Left lung (tissue), 10 donors: ENCODE data around the gene FKBP8. TPM values are rescaled to one million over a fixed set of nuclear protein-coding genes. Genes with fewer than 3 reads are reported as not detected.

Experiments used
- ATAC-seq: fragments of 200-7000 bp; cut with Tn5 transposase; one replicate; pipeline ENCODE4 v1.9.1; 2020; ENCODE audit warnings: moderate library complexity
- DNase-seq, 4 donors: peaks; one replicate each; pipeline ENCODE4 v3.0.0-alpha.2; 2013 to 2020
- H3K27ac ChIP-seq, 2 donors: fragments of 200-600 bp; sonication (generic) in 1 of 2; one replicate each; pipeline versions ENCODE4 v1.5.0 to v1.8.0; 2020 to 2021
- H3K27me3 ChIP-seq, 2 donors: fragments of 200-600 bp; sonication (generic) in 1 of 2; one replicate each; pipeline versions ENCODE4 v1.5.0 to v1.8.0; 2020 to 2021
- H3K36me3 ChIP-seq, 2 donors: fragments of 200-600 bp; sonication (generic) in 1 of 2; one replicate each; pipeline versions ENCODE4 v1.5.0 to v1.8.0; 2020 to 2021
- H3K4me1 ChIP-seq, 2 donors: fragments of 200-600 bp; one replicate each; pipeline ENCODE4 v1.8.0; 2021
- H3K4me3 ChIP-seq, 2 donors: fragments of 200-600 bp; sonication (generic) in 1 of 2; one replicate each; pipeline versions ENCODE4 v1.5.0 to v1.8.0; 2020 to 2021; ENCODE audit warnings: mild to moderate bottlenecking in 1 of 2
- H3K9me3 ChIP-seq, 2 donors: fragments of 200-600 bp; sonication (generic) in 1 of 2; one replicate each; pipeline versions ENCODE4 v1.5.0 to v1.8.0; 2020 to 2021
- intact Hi-C, 2 donors: fragments of 100-400 bp; cut with DNase I; formaldehyde crosslinking; loops; one replicate each; pipeline versions ENCODE4 v1.11.2 to v1.14.2; 2022
- polyA plus RNA-seq, 6 donors: library from polyadenylated mRNA; unstranded; fragments of 120-200 nt; gene quantifications; one replicate each; pipeline ENCODE4 v1.2.1, GENCODE V29; 2013; ENCODE audit not compliant: insufficient read length in 6 of 6
- total RNA-seq, 2 donors: library from RNA; stranded (reverse); fragmentation: NEBNext Ultra II Directional; extraction: Animal tissue kit (Norgen Biotek cat#: 25700); gene quantifications; one replicate each; pipeline ENCODE4 v1.2.1, GENCODE V29; 2021
- TF ChIP-seq, protein P1 (sequence below), 2 donors: fragments of 200-600 bp; sonication (generic) in 1 of 2; IDR thresholded peaks; one replicate each; pipeline versions ENCODE4 v1.5.0 to v1.8.0; 2021; ENCODE audit warnings: antibody characterized with exemption in 2 of 2
- donor health status: DM: no; HTN: yes; CAD: no.
- donor health status: DM: no; HTN: no; CAD: no.

The FKBP8 gene
- total and polyA plus RNA-seq, 8 donors = 176 to 232 (median 214) TPM

- Histone ChIP-seq H3K36me3 (no peaks in the 10 kb centered on the region), H3K9me3 (no peaks in the 10 kb centered on the region), H3K4me1 (peaks cover 17 to 35% of the 10 kb centered on the region in 2 donors), H3K4me3 (peak overlapping the region; percentile 81 to 99), H3K27me3 (no peaks in the 10 kb centered on the region), H3K27ac (peak overlapping the region; percentile 92 to 95)
- intact Hi-C loops = no loop called here
- ATAC-seq = peak; percentile 92
- TF ChIP-seq, protein P1, sequence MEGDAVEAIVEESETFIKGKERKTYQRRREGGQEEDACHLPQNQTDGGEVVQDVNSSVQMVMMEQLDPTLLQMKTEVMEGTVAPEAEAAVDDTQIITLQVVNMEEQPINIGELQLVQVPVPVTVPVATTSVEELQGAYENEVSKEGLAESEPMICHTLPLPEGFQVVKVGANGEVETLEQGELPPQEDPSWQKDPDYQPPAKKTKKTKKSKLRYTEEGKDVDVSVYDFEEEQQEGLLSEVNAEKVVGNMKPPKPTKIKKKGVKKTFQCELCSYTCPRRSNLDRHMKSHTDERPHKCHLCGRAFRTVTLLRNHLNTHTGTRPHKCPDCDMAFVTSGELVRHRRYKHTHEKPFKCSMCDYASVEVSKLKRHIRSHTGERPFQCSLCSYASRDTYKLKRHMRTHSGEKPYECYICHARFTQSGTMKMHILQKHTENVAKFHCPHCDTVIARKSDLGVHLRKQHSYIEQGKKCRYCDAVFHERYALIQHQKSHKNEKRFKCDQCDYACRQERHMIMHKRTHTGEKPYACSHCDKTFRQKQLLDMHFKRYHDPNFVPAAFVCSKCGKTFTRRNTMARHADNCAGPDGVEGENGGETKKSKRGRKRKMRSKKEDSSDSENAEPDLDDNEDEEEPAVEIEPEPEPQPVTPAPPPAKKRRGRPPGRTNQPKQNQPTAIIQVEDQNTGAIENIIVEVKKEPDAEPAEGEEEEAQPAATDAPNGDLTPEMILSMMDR (IDR thresholded peaks at IDR 0.05) = peak in 1 of 2 donors; percentile 37
- DNase-seq = peak; percentile 100
Measured at GRCh38 chr19:18522124-18522861, 21.1 kb downstream of the FKBP8 start.

DNA sequence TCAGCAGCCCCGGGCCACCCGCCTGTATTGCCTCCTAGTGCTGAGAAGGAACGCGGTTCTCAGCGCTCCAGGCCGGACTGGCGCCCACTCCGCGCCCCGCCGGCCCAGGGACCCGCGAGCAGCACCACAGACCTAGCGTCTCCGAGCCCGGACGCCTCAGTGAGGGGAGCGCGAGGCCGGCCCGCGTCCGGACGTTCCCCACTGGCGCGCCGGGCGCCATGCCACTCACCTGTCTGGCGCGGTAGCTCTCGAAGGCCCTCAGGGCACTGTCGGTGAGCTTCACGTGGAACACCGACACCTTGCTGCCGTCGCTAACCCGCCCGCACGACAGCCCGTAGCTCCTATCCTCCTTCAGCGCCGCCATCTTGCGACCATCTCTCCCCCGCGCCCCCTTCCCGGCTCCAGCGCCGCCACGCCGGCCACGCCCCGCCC lies 21.7 kb downstream of the FKBP8 start, which contains the start of gene ELL:
Gene ELL, minus strand, starts transcription at position 379 of the 432 bp plus-strand sequence. Its CDS starts 15 bp downstream, at position 364.
- intact Hi-C loops = no loop called here
- H3K4me3 ChIP-seq = peak within 1 kb of the TSS; percentile 81 to 99
- no peaks in the 10 kb centered on the region for H3K27me3 ChIP-seq
- TF ChIP-seq, protein P1 (IDR thresholded peaks at IDR 0.05) = no peak
- H3K36me3 ChIP-seq = no peaks in the 10 kb centered on the region
- no peaks in the 10 kb centered on the region for H3K9me3 ChIP-seq
- peak; percentile 1 for ATAC-seq
- peak within 1 kb of the TSS; percentile 92 to 95 for H3K27ac ChIP-seq
- DNase-seq = no peak
- peaks cover 17 to 41% of the 10 kb centered on the region in 2 donors for H3K4me1 ChIP-seq

DNA sequence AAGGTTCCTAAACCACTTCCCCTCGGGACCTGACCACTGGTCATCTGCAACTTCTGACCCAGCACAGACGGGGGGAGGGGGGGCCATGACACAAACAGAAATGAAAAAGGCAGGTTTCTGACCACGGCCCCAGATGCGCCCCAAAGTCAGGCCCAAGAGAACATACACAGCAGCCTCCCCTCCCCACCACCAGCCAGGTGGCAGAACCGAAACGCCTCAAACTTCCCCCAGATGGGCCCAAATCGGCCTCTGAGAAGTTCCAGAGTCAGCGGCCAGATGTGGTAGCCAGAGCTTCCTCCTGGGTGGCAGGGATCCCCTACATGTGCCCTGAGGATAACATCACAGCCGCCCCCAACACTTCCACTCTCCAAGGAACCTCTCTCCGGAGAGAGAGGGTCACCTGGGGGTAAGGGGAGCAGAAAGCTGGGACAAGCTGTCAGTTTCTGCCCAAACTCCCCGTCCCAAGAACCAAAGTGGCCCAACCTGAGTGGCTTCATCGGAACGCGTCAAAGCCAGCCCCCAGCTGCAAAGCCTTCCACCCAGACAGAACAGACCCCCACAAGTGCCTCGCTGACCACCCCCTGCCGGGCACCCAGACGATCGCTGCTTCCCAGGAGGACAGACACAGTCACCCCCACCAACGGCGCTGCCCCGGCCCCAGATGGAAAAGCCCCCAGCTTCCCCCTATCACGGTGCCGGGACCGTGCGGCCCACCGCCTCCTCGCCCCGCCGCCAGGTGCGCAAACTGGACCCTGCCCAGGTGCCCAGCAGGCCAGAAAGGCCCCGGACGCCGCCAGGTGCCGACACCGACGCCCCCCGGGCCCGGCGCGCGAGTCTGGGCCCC lies 22.3 kb downstream of the FKBP8 start:
- H3K27me3 ChIP-seq = no peaks in the 10 kb centered on the region
- H3K4me1 ChIP-seq = peaks cover 17 to 47% of the 10 kb centered on the region in 2 donors
- peak overlapping the region; percentile 92 to 95 for H3K27ac ChIP-seq
- TF ChIP-seq, protein P1 (IDR thresholded peaks at IDR 0.05) = no peak
- peak overlapping the region; percentile 81 to 99 for H3K4me3 ChIP-seq
- no peaks in the 10 kb centered on the region for H3K36me3 ChIP-seq
- intact Hi-C loops = no loop called here
- H3K9me3 ChIP-seq = no peaks in the 10 kb centered on the region
- DNase-seq (peak in 2 of 4 donors; percentile 51 to 89), ATAC-seq (no peak)

GRCh38 chr19:18519962-18520847 lies 23.2 kb downstream of the FKBP8 start:
- ATAC-seq (peak; percentile 7), DNase-seq (peak; percentile 46 to 85 (median 74))
- peaks cover 21 to 56% of the 10 kb centered on the region in 2 donors for H3K4me1 ChIP-seq
- no peaks in the 10 kb centered on the region for H3K27me3 ChIP-seq
- peak overlapping the region; percentile 81 to 99 for H3K4me3 ChIP-seq
- intact Hi-C loops = no loop called here
- H3K27ac ChIP-seq = peak overlapping the region; percentile 92 to 95
- no peaks in the 10 kb centered on the region for H3K9me3 ChIP-seq
- TF ChIP-seq, protein P1 (IDR thresholded peaks at IDR 0.05) = peak; percentile 45 to 75
- H3K36me3 ChIP-seq = no peaks in the 10 kb centered on the region
